RWPE2 (cell line): ENCODE data around the gene STAG3.
A peak's percentile ranks its signal among the peaks of the same experiment; 100 is the strongest.

ENCODE experiments used
- ATAC-seq: fragments of 200-7000 bp; cut with Tn5 transposase; 3 replicates; pipeline ENCODE4 v1.9.1; 2021; ENCODE audit warnings: low read depth
- DNase-seq: peaks from one replicate; pipeline ENCODE4 v3.0.0-alpha.2; 2020; ENCODE audit warnings: low spot score
- H3K27ac ChIP-seq: fragments of 450-650 bp; 2 replicates; pipeline ENCODE4 v1.5.1; 2017; ENCODE audit warnings: mild to moderate bottlenecking; ENCODE audit not compliant: poor library complexity, severe bottlenecking
- H3K27me3 ChIP-seq: fragments of 250-450 bp; sonication (Bioruptor Pico); 2 replicates; pipeline ENCODE4 v1.5.1; 2021; ENCODE audit warnings: mild to moderate bottlenecking, moderate library complexity; ENCODE audit not compliant: insufficient read depth, poor library complexity, severe bottlenecking
- H3K36me3 ChIP-seq: fragments of 250-450 bp; sonication (Bioruptor Pico); 2 replicates; pipeline ENCODE4 v1.5.1; 2020; ENCODE audit warnings: low read depth, mild to moderate bottlenecking, moderate library complexity
- H3K4me1 ChIP-seq: fragments of 250-450 bp; sonication (Bioruptor Pico); 2 replicates; pipeline ENCODE4 v1.5.1; 2021; ENCODE audit warnings: mild to moderate bottlenecking, moderate library complexity; ENCODE audit not compliant: insufficient read depth, poor library complexity, severe bottlenecking
- H3K4me3 ChIP-seq: fragments of 250-450 bp; sonication (Bioruptor Pico); 2 replicates; pipeline ENCODE4 v1.5.1; 2021; ENCODE audit warnings: mild to moderate bottlenecking, moderate library complexity; ENCODE audit not compliant: severe bottlenecking
- H3K9me3 ChIP-seq: fragments of 250-450 bp; sonication (Bioruptor Pico); 2 replicates; pipeline ENCODE4 v1.5.1; 2021; ENCODE audit warnings: mild to moderate bottlenecking, moderate library complexity; ENCODE audit not compliant: severe bottlenecking
- CTCF ChIP-seq: fragments of 450-650 bp; IDR thresholded peaks from one replicate; pipeline ENCODE4 v1.5.1; 2017; ENCODE audit warnings: mild to moderate bottlenecking, moderate library complexity; ENCODE audit not compliant: poor library complexity, severe bottlenecking

The STAG3 gene

GRCh38 chr7:100156331-100157068, 21.2 kb upstream of the STAG3 start:
- no peaks in the 10 kb centered on the region for H3K4me1 ChIP-seq
- DNase-seq = no peak

GRCh38 chr7:100157069-100157333, 20.7 kb upstream of the STAG3 start:
- Histone ChIP-seq H3K36me3 (peaks cover 41% of the 10 kb centered on the region), H3K4me3 (no peak overlapping the region), H3K4me1 (no peaks in the 10 kb centered on the region), H3K9me3 (no peaks in the 10 kb centered on the region), H3K27me3 (no peaks in the 10 kb centered on the region), H3K27ac (peak overlapping the region; percentile 71)
- ATAC-seq = no peak
- no peak for DNase-seq
- no peak for TF ChIP-seq CTCF

More at GRCh38 chr7:100156331-100157068, 21.2 kb upstream of the STAG3 start:
- Histone ChIP-seq H3K9me3 (no peaks in the 10 kb centered on the region), H3K27me3 (no peaks in the 10 kb centered on the region), H3K27ac (peak overlapping the region; percentile 71), H3K36me3 (peaks cover 42% of the 10 kb centered on the region), H3K4me3 (no peak overlapping the region)
- TF ChIP-seq CTCF = no peak
- ATAC-seq = no peak

GRCh38 chr7:100157334-100158228, 20.1 kb upstream of the STAG3 start:
- Histone ChIP-seq H3K27me3 (no peaks in the 10 kb centered on the region), H3K4me3 (peak overlapping the region; percentile 93), H3K27ac (peak overlapping the region; percentile 71), H3K9me3 (no peaks in the 10 kb centered on the region), H3K36me3 (peaks cover 35% of the 10 kb centered on the region), H3K4me1 (no peaks in the 10 kb centered on the region)
- TF ChIP-seq CTCF = peak; percentile 14
- no peak for DNase-seq
- peak; percentile 69 for ATAC-seq

GRCh38 chr7:100158229-100159098, 19.3 kb upstream of the STAG3 start, which contains the start of gene TRAPPC14:
Gene TRAPPC14 (minus strand): TSS chr7:100158723. CDS start chr7:100158499, 224 bp downstream.
- Histone ChIP-seq H3K27me3 (no peaks in the 10 kb centered on the region), H3K27ac (peak within 1 kb of the TSS; percentile 71), H3K36me3 (peaks cover 29% of the 10 kb centered on the region), H3K9me3 (no peaks in the 10 kb centered on the region), H3K4me3 (peak within 1 kb of the TSS; percentile 93), H3K4me1 (peaks cover 4% of the 10 kb centered on the region)
- peak; percentile 71 for ATAC-seq
- TF ChIP-seq CTCF = no peak
- peak; percentile 93 for DNase-seq
